ENCODE results near the gene TDRD15. TPM values are rescaled to one million over a fixed set of nuclear protein-coding genes. Genes with fewer than 3 reads are reported as not detected.

The TDRD15 gene
- total RNA-seq, 4 donors from 2014 or later, result 0.30 to 0.63 TPM; not detected in 2

DNA sequence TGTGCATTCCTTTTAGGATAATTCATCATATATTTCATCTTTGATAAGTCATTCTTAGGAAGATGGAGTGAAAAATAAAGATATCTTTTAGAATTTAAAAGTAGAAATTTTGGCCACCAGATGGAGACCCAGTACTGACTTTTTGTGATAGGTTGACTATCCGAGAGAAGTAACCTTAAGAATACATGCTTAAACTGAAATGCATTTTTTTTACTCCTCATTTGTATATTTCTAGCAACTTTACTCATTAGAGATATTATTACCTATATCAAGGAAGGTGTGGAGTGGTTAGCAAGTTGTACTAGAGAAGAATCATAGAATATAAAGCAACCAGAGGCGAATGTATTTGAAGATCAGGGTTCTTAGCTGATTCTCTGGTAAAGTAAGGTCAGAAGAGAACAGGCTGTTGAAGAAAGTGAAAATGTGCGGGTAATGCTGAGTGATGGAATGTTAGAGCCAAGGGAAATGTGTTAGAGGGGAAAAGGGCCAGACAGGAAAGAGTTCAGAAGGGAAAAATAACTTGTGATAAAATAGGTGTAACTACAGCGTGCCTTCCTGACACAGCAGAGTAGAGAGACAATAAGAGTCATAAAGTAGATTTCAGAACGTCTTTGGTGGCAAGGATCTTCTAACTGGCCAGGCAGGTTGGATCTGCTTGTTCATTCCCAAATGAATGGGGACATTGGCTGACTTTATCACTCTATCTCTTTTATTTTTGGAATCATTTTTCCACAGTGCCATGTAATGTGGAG lies 52.3 kb downstream of the TDRD15 start:
- no peaks in the 10 kb centered on the region for H3K36me3 ChIP-seq
- no peak for DNase-seq (ENCODE audit: low spot score in 2 of 2)
- no peak overlapping the region for H3K4me3 ChIP-seq
- peaks cover 0 to 6% (median 0%) of the 10 kb centered on the region in 4 donors for H3K4me1 ChIP-seq
- WGBS, 2 donors, result 25% methylated on average over 5 of the region's 5 CpGs
- H3K27me3 ChIP-seq, result no peaks in the 10 kb centered on the region
- peak overlapping the region in 1 of 4 donors; percentile 62 for H3K27ac ChIP-seq
- no peaks in the 10 kb centered on the region for H3K9me3 ChIP-seq
- TF ChIP-seq POLR2A (IDR thresholded peaks at IDR 0.05) (no peak), EP300 (IDR thresholded peaks at IDR 0.05) (no peak)
- TF ChIP-seq, protein P1, sequence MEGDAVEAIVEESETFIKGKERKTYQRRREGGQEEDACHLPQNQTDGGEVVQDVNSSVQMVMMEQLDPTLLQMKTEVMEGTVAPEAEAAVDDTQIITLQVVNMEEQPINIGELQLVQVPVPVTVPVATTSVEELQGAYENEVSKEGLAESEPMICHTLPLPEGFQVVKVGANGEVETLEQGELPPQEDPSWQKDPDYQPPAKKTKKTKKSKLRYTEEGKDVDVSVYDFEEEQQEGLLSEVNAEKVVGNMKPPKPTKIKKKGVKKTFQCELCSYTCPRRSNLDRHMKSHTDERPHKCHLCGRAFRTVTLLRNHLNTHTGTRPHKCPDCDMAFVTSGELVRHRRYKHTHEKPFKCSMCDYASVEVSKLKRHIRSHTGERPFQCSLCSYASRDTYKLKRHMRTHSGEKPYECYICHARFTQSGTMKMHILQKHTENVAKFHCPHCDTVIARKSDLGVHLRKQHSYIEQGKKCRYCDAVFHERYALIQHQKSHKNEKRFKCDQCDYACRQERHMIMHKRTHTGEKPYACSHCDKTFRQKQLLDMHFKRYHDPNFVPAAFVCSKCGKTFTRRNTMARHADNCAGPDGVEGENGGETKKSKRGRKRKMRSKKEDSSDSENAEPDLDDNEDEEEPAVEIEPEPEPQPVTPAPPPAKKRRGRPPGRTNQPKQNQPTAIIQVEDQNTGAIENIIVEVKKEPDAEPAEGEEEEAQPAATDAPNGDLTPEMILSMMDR (IDR thresholded peaks at IDR 0.05), result peak in 4 of 5 experiments; percentile 6 to 70 (median 42)

DNA sequence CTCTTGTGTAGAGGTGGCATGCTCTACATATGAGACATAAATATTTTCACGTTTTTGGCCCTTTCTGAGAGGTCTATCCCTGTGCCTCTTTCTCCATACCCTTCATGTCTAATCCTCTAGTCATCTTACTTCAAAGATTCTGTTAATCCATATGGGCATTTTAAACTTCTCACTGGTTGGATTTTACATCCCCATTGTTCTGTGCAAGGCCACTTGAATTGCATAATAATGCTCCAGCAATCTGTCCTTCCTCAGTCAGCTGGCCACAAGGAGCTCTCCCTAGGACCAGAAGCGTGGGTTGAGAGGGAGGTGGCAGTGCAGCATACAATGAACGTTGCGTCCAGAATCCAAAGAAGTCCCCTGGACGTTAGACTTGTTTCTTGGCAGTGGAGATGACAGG lies 58.2 kb downstream of the TDRD15 start:
- H3K36me3 ChIP-seq, result no peaks in the 10 kb centered on the region
- H3K27me3 ChIP-seq, result no peaks in the 10 kb centered on the region
- no peak overlapping the region for H3K4me3 ChIP-seq
- no peaks in the 10 kb centered on the region for H3K4me1 ChIP-seq
- H3K9me3 ChIP-seq, result no peaks in the 10 kb centered on the region
- DNase-seq (ENCODE audit: low spot score in 2 of 2), result no peak
- H3K27ac ChIP-seq, result no peak overlapping the region
- TF ChIP-seq EP300 (IDR thresholded peaks at IDR 0.05), result no peak
- TF ChIP-seq, protein P1 (IDR thresholded peaks at IDR 0.05), result no peak
- no peak for TF ChIP-seq POLR2A (IDR thresholded peaks at IDR 0.05)
- 74 to 87% methylated on average over 5 of the region's 5 CpGs for WGBS, 2 donors

DNA sequence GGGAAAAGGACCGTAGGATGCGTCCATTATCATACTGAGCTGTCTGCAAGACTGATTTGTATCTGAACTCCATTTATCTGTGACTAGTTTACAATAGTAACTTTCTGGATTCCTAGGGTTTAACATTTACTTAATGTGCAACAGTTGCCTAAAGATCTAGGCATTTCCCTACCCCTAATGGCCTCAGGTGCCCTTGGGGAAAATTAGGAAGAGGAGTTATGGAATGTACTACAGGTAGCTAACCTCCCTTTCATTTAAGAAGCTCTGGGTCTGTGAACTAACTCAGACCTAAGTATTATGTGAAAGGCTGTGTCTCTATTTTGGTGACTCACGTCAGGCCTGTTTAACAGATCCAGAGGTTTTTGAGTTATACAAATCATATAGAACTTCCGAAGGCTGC lies 59.5 kb downstream of the TDRD15 start:
- H3K9me3 ChIP-seq, result no peaks in the 10 kb centered on the region
- H3K27ac ChIP-seq, result no peak overlapping the region
- no peak overlapping the region for H3K4me3 ChIP-seq
- H3K27me3 ChIP-seq, result no peaks in the 10 kb centered on the region
- TF ChIP-seq, protein P1 (IDR thresholded peaks at IDR 0.05), result no peak
- TF ChIP-seq EP300 (IDR thresholded peaks at IDR 0.05) (no peak), POLR2A (IDR thresholded peaks at IDR 0.05) (no peak)
- DNase-seq (ENCODE audit: low spot score in 2 of 2), result no peak
- 71 to 74% methylated on average over 4 of the region's 4 CpGs for WGBS, 2 donors
- H3K36me3 ChIP-seq, result no peaks in the 10 kb centered on the region
- no peaks in the 10 kb centered on the region for H3K4me1 ChIP-seq

DNA sequence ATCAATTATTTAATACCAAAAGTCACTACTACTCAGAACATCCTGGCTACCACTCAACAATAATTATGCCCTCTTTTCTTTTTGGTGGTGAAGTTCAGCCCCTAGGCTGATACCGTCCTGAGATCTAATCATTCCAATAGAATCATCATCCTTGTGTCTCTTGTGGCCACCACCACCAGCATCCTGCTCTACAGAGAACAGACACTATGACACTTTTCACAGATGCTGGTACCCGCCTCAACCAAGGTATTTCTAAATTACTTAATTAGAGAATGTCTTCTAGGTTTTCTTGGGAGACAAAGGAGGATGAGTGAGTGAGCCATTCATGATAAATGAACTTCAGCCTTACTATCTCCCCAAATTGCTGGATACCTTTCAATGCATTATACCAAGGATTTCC lies 60.0 kb downstream of the TDRD15 start:
- TF ChIP-seq POLR2A (IDR thresholded peaks at IDR 0.05) (no peak), EP300 (IDR thresholded peaks at IDR 0.05) (no peak)
- TF ChIP-seq, protein P1 (IDR thresholded peaks at IDR 0.05), result no peak
- no peak overlapping the region for H3K27ac ChIP-seq
- no peaks in the 10 kb centered on the region for H3K36me3 ChIP-seq
- H3K4me3 ChIP-seq, result no peak overlapping the region
- 64 to 93% methylated on average over 2 of the region's 2 CpGs for WGBS, 2 donors
- H3K4me1 ChIP-seq, result no peaks in the 10 kb centered on the region
- DNase-seq (ENCODE audit: low spot score in 2 of 2), result no peak
- H3K9me3 ChIP-seq, result no peaks in the 10 kb centered on the region
- H3K27me3 ChIP-seq, result no peaks in the 10 kb centered on the region

DNA sequence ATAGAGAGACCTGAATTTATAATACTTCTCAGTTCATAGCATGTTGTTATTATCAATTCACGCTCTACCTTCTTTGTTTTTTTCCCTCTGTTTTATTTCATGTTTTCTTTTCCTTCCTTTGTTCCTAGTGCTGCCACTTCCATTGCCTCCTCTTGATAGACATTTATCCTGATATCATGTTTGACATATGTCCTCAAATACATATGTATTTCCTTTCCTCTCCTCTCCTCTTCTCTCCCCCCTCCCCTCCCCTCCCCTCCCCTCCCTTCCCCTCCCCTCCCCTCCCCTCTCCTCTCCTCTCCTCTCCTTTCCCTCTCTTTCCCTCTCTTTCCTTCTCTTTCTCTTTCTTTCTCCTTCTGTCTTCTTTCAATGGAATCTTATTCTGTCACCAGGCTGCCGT lies 67.8 kb downstream of the TDRD15 start:
- no peaks in the 10 kb centered on the region for H3K27me3 ChIP-seq
- no peak overlapping the region for H3K4me3 ChIP-seq
- TF ChIP-seq EP300 (IDR thresholded peaks at IDR 0.05) (no peak), POLR2A (IDR thresholded peaks at IDR 0.05) (no peak)
- TF ChIP-seq, protein P1 (IDR thresholded peaks at IDR 0.05), result no peak
- H3K27ac ChIP-seq, result no peak overlapping the region
- peaks cover 0 to under 1% (median 0%) of the 10 kb centered on the region in 4 donors for H3K4me1 ChIP-seq
- 90 to 94% methylated on average over 2 of the region's 2 CpGs for WGBS, 2 donors
- no peaks in the 10 kb centered on the region for H3K36me3 ChIP-seq
- no peaks in the 10 kb centered on the region for H3K9me3 ChIP-seq
- DNase-seq (ENCODE audit: low spot score in 2 of 2), result no peak

All from tibial nerve (tissue), 4 donors.